D721Med (cell line): ENCODE measurements around the gene OBP2B.
"Not testable (repeated sequence)": the region's sequence is repeated elsewhere in the genome, so short reads cannot be mapped to it uniquely, and the experiment has no call there.

Experiments
- DNase-seq: peaks from one replicate; pipeline ENCODE4 v3.0.0; 2011; ENCODE audit warnings: low spot score; ENCODE audit not compliant: insufficient read length
- FAIRE-seq: peaks from 2 replicates; lab custom pipeline; 2011; peaks lifted over from hg19 to GRCh38; lab: Jason Lieb, UNC
- CTCF ChIP-seq: IDR thresholded peaks from 2 replicates; pipeline ENCODE4 v1.5.1; 2012; ENCODE audit warnings: mild to moderate bottlenecking, control low read depth; ENCODE audit not compliant: insufficient read depth; ENCODE audit errors: missing control alignments

Gene OBP2B

GRCh38 chr9:133181561-133181960 is 27.5 kb downstream of the OBP2B start:
- FAIRE-seq (no peak), DNase-seq (no peak)
- TF ChIP-seq CTCF: no peak

GRCh38 chr9:133180953-133181352 is 28.1 kb downstream of the OBP2B start:
- TF ChIP-seq CTCF: no peak
- FAIRE-seq: no peak
- no peak for DNase-seq

- no peak for TF ChIP-seq CTCF
- DNase-seq (no peak), FAIRE-seq (no peak)
Measured at GRCh38 chr9:133173056-133173455, 36.0 kb downstream of the OBP2B start.

GRCh38 chr9:133171161-133171961 is 37.7 kb downstream of the OBP2B start:
- DNase-seq (no peak), FAIRE-seq (no peak)
- TF ChIP-seq CTCF: no peak

GRCh38 chr9:133170716-133171115 is 38.3 kb downstream of the OBP2B start:
- no peak for TF ChIP-seq CTCF
- DNase-seq (no peak), FAIRE-seq (no peak)

GRCh38 chr9:133169687-133170086 is 39.4 kb downstream of the OBP2B start:
- FAIRE-seq, DNase-seq: not testable (repeated sequence)

- FAIRE-seq (no peak), DNase-seq (no peak)
- no peak for TF ChIP-seq CTCF
Measured at GRCh38 chr9:133169102-133169501, 39.9 kb downstream of the OBP2B start.
